Head of caudate nucleus (tissue), 42 donors: ENCODE measurements around the gene IRX6.

Experiments used
- DNase-seq, 42 donors: peaks; one replicate each; pipeline versions ENCODE4 v3.0.0 to v3.0.0-alpha.2; 2020 to 2021; ENCODE audit warnings: mixed read lengths in 7 of 42
- intact Hi-C: fragments of 100-400 bp; cut with DNase I; formaldehyde crosslinking; loops from one replicate; pipeline ENCODE4 v1.15.0; 2022

Gene IRX6

GRCh38 chr16:55302635-55303034 lies 21.4 kb upstream of the IRX6 start:
- DNase-seq, result no peak
- intact Hi-C loops, result no loop called here

GRCh38 chr16:55308973-55309372 lies 15.0 kb upstream of the IRX6 start:
- intact Hi-C loops, result no loop called here
- no peak for DNase-seq

GRCh38 chr16:55322327-55322726 lies 1.7 kb upstream of the IRX6 start:
- no peak for DNase-seq
- intact Hi-C loops, result no loop called here

- intact Hi-C loops, result no loop called here
- DNase-seq, result peak in 29 of 42 donors; percentile 8 to 72 (median 35)
These were observed 479 bp downstream of the IRX6 start for GRCh38 chr16:55324285-55325079.

GRCh38 chr16:55325080-55325447 lies 1.1 kb downstream of the IRX6 start:
- DNase-seq, result no peak

GRCh38 chr16:55325458-55326109 lies 1.6 kb downstream of the IRX6 start:
- no peak for DNase-seq
- intact Hi-C loops, result no loop called here

More at GRCh38 chr16:55325080-55325447, 1.1 kb downstream of the IRX6 start:
- intact Hi-C loops, result no loop called here

GRCh38 chr16:55326261-55327092 lies 2.5 kb downstream of the IRX6 start:
- intact Hi-C loops, result no loop called here
- no peak for DNase-seq

- no peak for DNase-seq
- intact Hi-C loops, result no loop called here
These were observed 4.9 kb downstream of the IRX6 start for GRCh38 chr16:55328611-55329569.

- DNase-seq, result no peak
- intact Hi-C loops, result no loop called here
These were observed 5.9 kb downstream of the IRX6 start for GRCh38 chr16:55329791-55330428.

- no peak for DNase-seq
- intact Hi-C loops, result no loop called here
These were observed 7.0 kb downstream of the IRX6 start for GRCh38 chr16:55330781-55331647.

- intact Hi-C loops, result no loop called here
- DNase-seq, result no peak
These were observed 7.7 kb downstream of the IRX6 start for GRCh38 chr16:55331648-55332185.

GRCh38 chr16:55333684-55334083 lies 9.7 kb downstream of the IRX6 start:
- DNase-seq, result no peak
- intact Hi-C loops, result no loop called here

- intact Hi-C loops, result no loop called here
- no peak for DNase-seq
These were observed 14.6 kb downstream of the IRX6 start for GRCh38 chr16:55338646-55339045.

GRCh38 chr16:55340445-55340844 lies 16.4 kb downstream of the IRX6 start:
- DNase-seq, result no peak
- intact Hi-C loops, result no loop called here

GRCh38 chr16:55341681-55342080 lies 17.7 kb downstream of the IRX6 start:
- intact Hi-C loops, result no loop called here
- DNase-seq, result no peak

- DNase-seq, result no peak
- intact Hi-C loops, result no loop called here
These were observed 22.5 kb downstream of the IRX6 start for GRCh38 chr16:55346475-55346874.

- no peak for DNase-seq
- intact Hi-C loops, result no loop called here
These were observed 25.9 kb downstream of the IRX6 start for GRCh38 chr16:55349867-55350266.
